HCEC 1CT (cell line): ENCODE measurements around the gene TMEM45A.
"Not testable (repeated sequence)": the region's sequence is repeated elsewhere in the genome, so short reads cannot be mapped to it uniquely, and the experiment has no call there.

Experiments
- DNase-seq: peaks from one replicate; pipeline ENCODE4 v3.0.0-alpha.2; 2017

The TMEM45A gene

GRCh38 chr3:100486808-100487207 lies 5.6 kb upstream of the TMEM45A start:
- DNase-seq: no peak

GRCh38 chr3:100489118-100489517 lies 3.3 kb upstream of the TMEM45A start:
- no peak for DNase-seq

- peak; percentile 77 for DNase-seq
These were observed 4.4 kb downstream of the TMEM45A start for GRCh38 chr3:100496711-100497261.

DNA sequence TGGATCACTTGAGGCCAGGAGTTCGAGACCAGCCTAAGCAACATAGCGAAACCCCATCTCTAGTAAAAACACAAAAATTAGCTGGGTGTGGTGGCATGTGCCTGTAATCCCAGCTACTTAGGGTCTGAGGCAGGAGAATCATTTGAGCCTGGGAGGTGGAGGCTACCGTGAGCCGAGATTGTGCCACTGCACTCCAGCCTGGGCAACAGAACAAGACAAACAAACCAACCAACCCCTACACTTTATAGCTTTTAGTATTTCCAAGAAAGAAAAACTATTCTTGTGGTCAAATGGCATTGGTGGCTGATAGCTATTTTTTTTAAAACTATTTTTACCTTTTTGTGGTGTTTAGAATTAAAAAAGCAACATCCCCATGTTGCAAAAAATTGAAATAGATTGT lies 7.2 kb downstream of the TMEM45A start:
- DNase-seq: no peak

GRCh38 chr3:100500320-100500880 lies 8.0 kb downstream of the TMEM45A start:
- no peak for DNase-seq

- DNase-seq: no peak
These were observed 11.0 kb downstream of the TMEM45A start for GRCh38 chr3:100503448-100503847.

DNA sequence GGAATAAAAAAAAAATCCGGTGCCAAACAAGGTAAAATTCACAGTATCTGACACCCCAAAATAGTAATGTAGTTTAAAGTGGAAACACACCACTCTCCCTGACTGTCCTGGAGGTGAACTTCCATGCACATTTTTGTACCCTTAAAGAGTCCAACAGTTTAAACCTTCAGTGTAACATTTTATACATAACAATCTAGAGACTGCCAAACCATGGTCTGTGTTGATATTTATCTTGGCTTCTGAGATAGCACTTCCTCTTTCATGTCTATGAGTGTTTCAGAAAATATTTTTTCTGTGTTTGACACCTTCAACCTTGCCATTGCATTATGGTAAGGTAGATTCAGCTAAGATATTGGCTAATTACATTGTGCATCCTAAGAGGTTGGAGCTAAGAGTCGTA lies 13.9 kb downstream of the TMEM45A start:
- DNase-seq: no peak

DNA sequence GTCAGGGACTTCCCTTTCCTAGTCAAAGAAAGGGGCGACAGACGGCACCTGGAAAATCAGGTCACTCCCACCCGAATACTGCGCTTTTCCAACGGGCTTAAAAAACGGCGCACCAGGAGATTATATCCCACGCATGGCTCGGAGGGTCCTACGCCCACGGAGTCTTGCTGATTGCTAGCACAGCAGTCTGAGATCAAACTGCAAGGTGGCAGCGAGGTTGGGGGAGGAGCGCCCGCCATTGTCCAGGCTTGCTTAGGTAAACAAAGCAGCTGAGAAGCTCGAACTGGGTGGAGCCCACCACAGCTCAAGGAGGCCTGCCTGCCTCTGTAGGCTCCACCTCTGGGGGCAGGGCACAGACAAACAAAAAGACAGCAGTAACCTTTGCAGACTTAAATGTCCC lies 17.4 kb downstream of the TMEM45A start:
- DNase-seq: not testable (repeated sequence)

- DNase-seq: no peak
These were observed 23.8 kb downstream of the TMEM45A start for GRCh38 chr3:100516232-100516631.

DNA sequence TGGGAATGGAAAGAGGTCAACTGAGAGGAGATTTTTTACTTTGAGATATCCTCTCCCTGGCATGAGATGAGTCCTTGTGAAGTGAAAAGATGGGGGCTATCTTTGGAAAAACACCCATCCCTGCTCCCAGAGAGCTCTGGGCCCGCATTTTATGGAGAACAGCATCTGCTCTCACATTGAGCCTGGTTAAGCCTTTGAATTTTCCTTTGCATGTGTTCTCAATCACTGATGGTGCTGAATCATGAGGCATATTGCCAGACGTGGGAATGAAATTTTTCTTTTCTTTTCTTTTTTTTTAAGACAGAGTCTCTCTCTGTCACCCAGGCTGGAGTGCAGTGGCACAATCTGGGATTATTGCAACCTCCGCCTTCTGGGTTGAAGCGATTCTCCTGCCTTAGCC lies 24.4 kb downstream of the TMEM45A start:
- DNase-seq: peak; percentile 37

GRCh38 chr3:100517276-100517675 lies 24.9 kb downstream of the TMEM45A start:
- no peak for DNase-seq

GRCh38 chr3:100518244-100518643 lies 25.8 kb downstream of the TMEM45A start:
- DNase-seq: no peak

DNA sequence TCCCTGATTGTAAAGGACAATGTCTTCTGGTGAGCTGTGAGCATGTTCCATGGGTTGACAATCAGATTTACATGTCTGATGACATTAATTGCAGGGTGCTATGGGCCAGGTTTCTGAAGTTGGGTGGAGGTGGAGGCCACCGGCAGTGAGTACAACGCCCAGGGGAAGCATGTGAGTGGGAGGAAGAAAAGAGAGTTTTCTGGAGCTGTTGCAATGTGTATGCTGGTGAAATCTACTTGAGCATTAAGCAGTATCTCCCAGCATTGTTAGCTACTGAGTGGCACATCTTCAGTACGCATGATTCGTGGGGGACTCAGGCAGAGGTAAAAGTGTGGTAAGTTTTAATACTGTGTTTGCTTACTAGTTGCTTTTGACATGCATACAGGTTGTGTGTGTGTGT lies 26.6 kb downstream of the TMEM45A start:
- no peak for DNase-seq

- no peak for DNase-seq
These were observed 29.0 kb downstream of the TMEM45A start for GRCh38 chr3:100521439-100521845.

DNA sequence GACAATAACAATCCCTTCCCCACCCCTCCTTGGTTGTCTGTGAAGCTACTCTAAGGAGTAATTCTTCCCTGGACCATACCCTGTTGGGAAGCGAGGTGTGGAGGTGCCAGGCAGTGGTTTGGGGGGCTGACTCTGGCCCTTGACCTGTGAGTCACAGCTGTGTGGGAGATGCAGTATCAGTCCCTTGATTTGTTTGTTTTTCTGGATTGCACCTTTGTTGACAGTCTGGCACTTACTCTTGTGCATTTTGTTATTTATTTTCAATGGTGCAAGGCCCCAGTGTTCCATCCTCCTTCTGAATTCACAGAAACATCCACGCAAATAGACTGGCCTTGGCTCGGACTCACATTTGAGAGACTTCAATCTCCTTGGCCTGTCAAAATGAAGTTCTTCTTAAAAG lies 29.7 kb downstream of the TMEM45A start:
- no peak for DNase-seq

GRCh38 chr3:100523050-100523760 lies 30.8 kb downstream of the TMEM45A start:
- no peak for DNase-seq

GRCh38 chr3:100525753-100526612 lies 33.6 kb downstream of the TMEM45A start:
- DNase-seq: no peak

- no peak for DNase-seq
These were observed 34.4 kb downstream of the TMEM45A start for GRCh38 chr3:100526613-100527346.

GRCh38 chr3:100527347-100527735 lies 34.9 kb downstream of the TMEM45A start:
- no peak for DNase-seq

- DNase-seq: no peak
These were observed 38.7 kb downstream of the TMEM45A start for GRCh38 chr3:100531093-100531492.

DNA sequence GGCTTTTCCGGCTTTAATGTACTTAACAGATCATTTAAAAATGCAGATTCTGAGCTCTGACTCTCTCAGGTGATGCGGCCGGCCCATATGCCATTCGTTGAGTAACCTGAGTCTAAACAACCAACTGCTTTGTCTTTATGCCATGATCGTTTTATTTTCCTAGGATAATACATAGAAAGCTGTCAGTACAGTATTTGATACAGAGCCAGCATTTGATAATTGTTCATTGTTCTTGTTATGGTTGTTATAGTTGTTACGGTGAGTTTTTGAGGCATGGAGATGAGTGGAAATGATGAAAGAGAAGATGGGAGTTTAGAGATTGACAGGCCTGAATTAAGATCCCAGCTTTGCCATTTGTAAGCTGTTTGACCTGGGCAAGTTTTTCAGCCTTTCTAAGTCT lies 40.0 kb downstream of the TMEM45A start:
- DNase-seq: no peak

DNA sequence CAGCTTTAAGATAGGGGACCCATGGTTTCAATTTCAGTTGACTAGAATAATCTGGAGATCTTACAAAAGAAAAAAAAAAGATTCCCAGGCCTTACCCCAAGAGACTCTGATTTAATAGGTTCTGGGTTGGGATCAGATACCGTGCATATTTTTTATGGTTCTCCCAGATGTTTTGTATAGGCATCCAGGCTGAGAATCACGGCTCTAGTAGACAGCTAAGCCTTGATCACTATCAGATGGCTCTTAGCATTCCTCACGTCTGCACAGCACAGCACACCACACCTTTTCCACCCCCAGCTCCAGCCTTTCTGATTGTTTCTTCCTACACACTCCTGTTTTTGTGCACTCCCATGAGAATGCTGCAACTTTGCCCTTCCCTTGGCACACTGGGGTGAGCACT lies 40.8 kb downstream of the TMEM45A start:
- no peak for DNase-seq

DNA sequence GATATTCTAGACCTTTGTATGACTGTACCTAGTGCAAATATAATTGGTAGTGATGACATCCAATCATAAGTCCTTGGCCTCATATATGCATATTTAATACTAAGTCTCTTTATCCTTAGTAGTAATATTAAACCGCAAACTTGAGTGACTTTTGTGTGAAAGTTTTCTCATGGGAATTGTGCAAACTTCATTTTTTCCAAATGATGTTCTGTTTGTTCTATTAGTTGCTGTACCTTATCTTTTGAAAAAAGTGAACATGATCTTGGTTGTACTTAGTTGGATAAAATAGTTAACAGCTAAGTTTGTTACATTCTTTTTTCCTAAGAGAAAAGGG lies 43.2 kb downstream of the TMEM45A start:
- no peak for DNase-seq
